ENCODE measurements around the gene VCP.

- no peak for TF ChIP-seq EZH2 (IDR thresholded peaks at IDR 0.05; ENCODE audit: insufficient read depth, low read length)
- TF ChIP-seq, protein P1, sequence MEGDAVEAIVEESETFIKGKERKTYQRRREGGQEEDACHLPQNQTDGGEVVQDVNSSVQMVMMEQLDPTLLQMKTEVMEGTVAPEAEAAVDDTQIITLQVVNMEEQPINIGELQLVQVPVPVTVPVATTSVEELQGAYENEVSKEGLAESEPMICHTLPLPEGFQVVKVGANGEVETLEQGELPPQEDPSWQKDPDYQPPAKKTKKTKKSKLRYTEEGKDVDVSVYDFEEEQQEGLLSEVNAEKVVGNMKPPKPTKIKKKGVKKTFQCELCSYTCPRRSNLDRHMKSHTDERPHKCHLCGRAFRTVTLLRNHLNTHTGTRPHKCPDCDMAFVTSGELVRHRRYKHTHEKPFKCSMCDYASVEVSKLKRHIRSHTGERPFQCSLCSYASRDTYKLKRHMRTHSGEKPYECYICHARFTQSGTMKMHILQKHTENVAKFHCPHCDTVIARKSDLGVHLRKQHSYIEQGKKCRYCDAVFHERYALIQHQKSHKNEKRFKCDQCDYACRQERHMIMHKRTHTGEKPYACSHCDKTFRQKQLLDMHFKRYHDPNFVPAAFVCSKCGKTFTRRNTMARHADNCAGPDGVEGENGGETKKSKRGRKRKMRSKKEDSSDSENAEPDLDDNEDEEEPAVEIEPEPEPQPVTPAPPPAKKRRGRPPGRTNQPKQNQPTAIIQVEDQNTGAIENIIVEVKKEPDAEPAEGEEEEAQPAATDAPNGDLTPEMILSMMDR (IDR thresholded peaks at IDR 0.05; ENCODE audit: insufficient read depth, low read depth, low read length) = no peak
These were observed 29.4 kb downstream of the VCP start for GRCh38 chr9:35042891-35043545.
